HepG2 (cell line): Measurements from ENCODE around the gene BRD3. TPM values are rescaled to one million over a fixed set of nuclear protein-coding genes. Genes with fewer than 3 reads are reported as not detected.

Experiments
- ATAC-seq: fragments of 200-7000 bp; cut with Tn5 transposase; 3 replicates; pipeline ENCODE4 v1.9.1; 2020; ENCODE audit warnings: mild to moderate bottlenecking, moderate library complexity
- BruUV-seq: library from RNA; stranded (reverse); fragments of 400-500 nt; replicated peaks from 2 replicates; lab custom pipeline; 2021; lab: Mats Ljungman, UMichigan
- CTCF ChIA-PET: fragments of 300-600 bp; formaldehyde crosslinking; extraction: SDS; loops from one replicate; lab custom pipeline; 2021; ENCODE audit warnings: low total read pairs, inconsistent platforms, low intra/inter-chr PET ratio; lab: Yijun Ruan, JAX
- POLR2A ChIA-PET: fragments of 350-600 bp; sonication (Branson Sonifier 250); formaldehyde crosslinking; loops from one replicate; lab custom pipeline; 2020; ENCODE audit warnings: antibody characterized with exemption, inconsistent platforms; lab: Yijun Ruan, JAX
- DNase-seq: peaks from one replicate; pipeline ENCODE4 v3.0.0-alpha.2; 2015; ENCODE audit warnings: low spot score
- FAIRE-seq: peaks from 3 replicates; lab custom pipeline; 2011; peaks lifted over from hg19 to GRCh38; lab: Jason Lieb, UNC
- H2AFZ ChIP-seq: one replicate; pipeline ENCODE4 v1.6.1; 2011; ENCODE audit warnings: low read length, inconsistent platforms
- H3K27ac ChIP-seq: fragments of 300-600 bp; 3 replicates; pipeline ENCODE4 v1.8.0; 2011; ENCODE audit warnings: mixed run types, mild to moderate bottlenecking, mixed read lengths, low read length, inconsistent platforms; ENCODE audit not compliant: insufficient read depth; ENCODE audit errors: extremely low read length
- H3K27me3 ChIP-seq, 2 experiments: fragments of 200-600 bp in 1 of 2; 2 replicates in 1 of 2; 3 replicates in 1 of 2; pipeline versions ENCODE4 v1.6.0 to v1.8.0; 2011; ENCODE audit warnings: low read length in 2 of 2, mild to moderate bottlenecking in 2 of 2, moderate library complexity in 2 of 2, inconsistent platforms in 1 of 2; ENCODE audit not compliant: insufficient read depth in 2 of 2, control insufficient read depth in 1 of 2
- H3K36me3 ChIP-seq, 2 experiments: fragments of 200-600 bp in 1 of 2; replicated peaks in 1 of 2; 2 replicates in 1 of 2; 3 replicates in 1 of 2; pipeline versions ENCODE4 v1.5.1 to v1.8.0; 2011; ENCODE audit warnings: low read length in 2 of 2, inconsistent platforms in 1 of 2; ENCODE audit not compliant: insufficient read depth in 2 of 2, control insufficient read depth in 1 of 2
- H3K4me1 ChIP-seq: 2 replicates; pipeline ENCODE4 v1.5.1; 2012; ENCODE audit warnings: low read length, inconsistent platforms; ENCODE audit not compliant: insufficient read depth
- H3K4me2 ChIP-seq: 2 replicates; pipeline ENCODE4 v1.6.0; 2011; ENCODE audit warnings: low read depth, low read length, inconsistent platforms
- H3K4me3 ChIP-seq, 3 experiments: fragments of 200-600 bp in 1 of 3; sonication (generic), shearing (Covaris generic) in 1 of 3; replicated peaks in 1 of 3; 2 replicates each; pipeline ENCODE4 v1.5.1; 2011 to 2016; ENCODE audit warnings: low read length in 3 of 3, inconsistent platforms in 2 of 3, low read depth in 2 of 3, mild to moderate bottlenecking in 2 of 3, control low read depth in 1 of 3, mixed read lengths in 1 of 3; ENCODE audit not compliant: insufficient read depth in 1 of 3
- H3K79me2 ChIP-seq: one replicate; pipeline ENCODE4 v1.6.1; 2011; ENCODE audit warnings: low read length, inconsistent platforms; ENCODE audit not compliant: insufficient read depth
- H3K9ac ChIP-seq: 2 replicates; pipeline ENCODE4 v1.6.0; 2011; ENCODE audit warnings: mild to moderate bottlenecking, low read depth, low read length, inconsistent platforms; ENCODE audit not compliant: insufficient read depth
- H3K9me3 ChIP-seq: 2 replicates; pipeline ENCODE4 v1.5.1; 2012; ENCODE audit warnings: mild to moderate bottlenecking, low read length
- H4K20me1 ChIP-seq: 2 replicates; pipeline ENCODE4 v1.6.0; 2011; ENCODE audit warnings: inconsistent platforms, mild to moderate bottlenecking, low read length, moderate library complexity; ENCODE audit not compliant: insufficient read depth
- AFF4 ChIP-seq: sonication (generic); formaldehyde crosslinking; IDR thresholded peaks from 2 replicates; pipeline ENCODE4 v1.4.0; 2020; ENCODE audit warnings: missing genetic modification reagents
- ATF4 ChIP-seq, 2 experiments: fragments of 450-650 bp in 1 of 2; sonication (generic) in 1 of 2; formaldehyde crosslinking; IDR thresholded peaks; 2 replicates each; pipeline versions ENCODE4 v1.5.0 to v1.8.0; 2020 to 2022; ENCODE audit warnings: mild to moderate bottlenecking in 1 of 2, missing genetic modification reagents in 1 of 2
- IRF9 ChIP-seq: sonication (generic); formaldehyde crosslinking; IDR thresholded peaks from 2 replicates; pipeline ENCODE4 v1.8.0; 2022; ENCODE audit warnings: missing genetic modification reagents, mild to moderate bottlenecking, borderline replicate concordance
- POLR2AphosphoS2 ChIP-seq: IDR thresholded peaks from 2 replicates; pipeline ENCODE4 v1.6.1; 2011; ENCODE audit warnings: low read depth, low read length, improper control_type of control experiment
- PRDM4 ChIP-seq: sonication (generic); formaldehyde crosslinking; IDR thresholded peaks from 2 replicates; pipeline ENCODE4 v1.9.0; 2021; ENCODE audit warnings: missing genetic modification reagents, borderline replicate concordance
- RNF219 ChIP-seq: sonication (generic); formaldehyde crosslinking; IDR thresholded peaks from 2 replicates; pipeline ENCODE4 v1.5.0; 2020; ENCODE audit warnings: mild to moderate bottlenecking, missing genetic modification reagents
- TSC22D2 ChIP-seq: sonication (generic); formaldehyde crosslinking; IDR thresholded peaks from 2 replicates; pipeline ENCODE4 v1.5.1; 2020; ENCODE audit warnings: missing genetic modification reagents, mild to moderate bottlenecking, borderline replicate concordance
- WIZ ChIP-seq: sonication (generic); formaldehyde crosslinking; IDR thresholded peaks from 2 replicates; pipeline ENCODE4 v1.5.1; 2020; ENCODE audit warnings: mild to moderate bottlenecking, missing genetic modification reagents
- XBP1 ChIP-seq: sonication (generic); formaldehyde crosslinking; IDR thresholded peaks from 2 replicates; pipeline ENCODE4 v1.5.0; 2020; ENCODE audit warnings: missing genetic modification reagents
- ZNF253 ChIP-seq: sonication (generic); formaldehyde crosslinking; IDR thresholded peaks from 2 replicates; pipeline ENCODE4 v1.8.0; 2022; ENCODE audit warnings: mild to moderate bottlenecking, missing genetic modification reagents, borderline replicate concordance
- ZNF761 ChIP-seq: sonication (generic); formaldehyde crosslinking; conservative IDR thresholded peaks from 2 replicates; pipeline ENCODE4 v1.4.0; 2020; ENCODE audit warnings: mild to moderate bottlenecking, missing genetic modification reagents
- WGBS: methylation state at CpG from one replicate; pipeline ENCODE4 v1.1.6; 2017; ENCODE audit warnings: low lambda C conversion rate; 5-methylcytosine and 5-hydroxymethylcytosine counted together
- in situ Hi-C: cut with HindIII; loops from 2 replicates; pipeline ENCODE4 v1.10.0; 2017; ENCODE audit warnings: low pct_unique_long_range_greater_than_20kb; ENCODE audit not compliant: extremely low pct_ligation_motif_present
- intact Hi-C: fragments of 100-400 bp; cut with micrococcal nuclease; formaldehyde crosslinking; loops from one replicate; pipeline ENCODE4 v1.10.0; 2022; ENCODE audit not compliant: unreplicated experiment
- polyA plus RNA-seq, 8 experiments: library from polyadenylated mRNA; depleted of rRNA in 3 of 8; stranded (reverse) in 7 of 8; unstranded in 1 of 8; fragments of >200 nt; fragmentation: Illumina TruSeq in 4 of 8; extraction: Trizol in 4 of 8; gene quantifications; 2 replicates each; pipeline versions ENCODE4 v1.2.1 to v1.2.3, GENCODE V29; 2011 to 2016; ENCODE audit warnings: low read depth in 4 of 8, missing spikeins in 1 of 8, mixed read lengths in 1 of 8; ENCODE audit not compliant: insufficient read depth in 1 of 8
- total RNA-seq, 5 experiments: library from RNA; depleted of rRNA; stranded (reverse); fragments of >200 nt; fragmentation: Illumina TruSeq; extraction: Trizol; gene quantifications; 2 replicates each; pipeline ENCODE4 v1.2.3, GENCODE V29; 2016; ENCODE audit warnings: low read depth in 1 of 5

The BRD3 gene
- total and polyA plus RNA-seq, 2 of the 13 experiments (the other 11 are each of a cell fraction or from before 2014, with no cell fraction given): 5.9 to 12.9 TPM

GRCh38 chr9:134056483-134057306, 11.1 kb downstream of the BRD3 start:
- Histone ChIP-seq H3K4me3 (no peak overlapping the region), H3K36me3 (peaks cover 8 to 20% of the 10 kb centered on the region in 2 experiments; a peak in 4 of 5 replicates), H3K9ac (peak overlapping the region; percentile 20; the same call in 1 of the 2 replicates), H3K4me2 (no peak overlapping the region; the same call in 1 of the 2 replicates), H3K79me2 (peaks cover 78% of the 10 kb centered on the region), H3K27ac (peak overlapping the region; percentile 2), H4K20me1 (peaks cover 14% of the 10 kb centered on the region; the same call in 1 of the 2 replicates), H3K27me3 (no peaks in the 10 kb centered on the region), H3K9me3 (no peaks in the 10 kb centered on the region), H3K4me1 (peaks cover 63% of the 10 kb centered on the region), H2AFZ (no peak overlapping the region)
- ChIA-PET POLR2A (interaction anchor here (0.6 kb wide), 1 partner anchor 32 kb away, joined by 4 read pairs; no protein-coding TSS in a partner anchor), CTCF (no interaction called here)
- FAIRE-seq: no peak
- WGBS: 94% methylated on average over 13 of the region's 23 CpGs
- in situ Hi-C loops: no loop called here
- DNase-seq: no peak
- intact Hi-C loops: no loop called here
- ATAC-seq: no peak
- no TSS peak for BruUV-seq
- TF ChIP-seq WIZ (CRISPR knock-in tag): 0 out of 2 replicates have a peak, but pooled peaks have one; percentile 9
- TF ChIP-seq RNF219 (CRISPR knock-in tag): no peak
- TF ChIP-seq XBP1 (CRISPR knock-in tag): no peak
- no peak for TF ChIP-seq IRF9
- no peak for TF ChIP-seq AFF4 (CRISPR knock-in tag)
- no peak for TF ChIP-seq TSC22D2 (CRISPR knock-in tag)
- no peak for TF ChIP-seq PRDM4 (CRISPR knock-in tag)
- no peak for TF ChIP-seq ATF4 (CRISPR knock-in tag; IDR thresholded peaks at IDR 0.05)
- no peak for TF ChIP-seq ZNF253
- no peak for TF ChIP-seq ZNF761 (CRISPR knock-in tag)
- TF ChIP-seq POLR2AphosphoS2: no peak
